Panc1 (cell line): Measurements from ENCODE around the gene CGNL1. TPM values are rescaled to one million over a fixed set of nuclear protein-coding genes. Genes with fewer than 3 reads are reported as not detected.

Experiments used
- ATAC-seq: fragments of 200-7000 bp; cut with Tn5 transposase; 2 replicates; pipeline ENCODE4 v1.9.1; 2020; ENCODE audit warnings: mild to moderate bottlenecking, moderate library complexity
- BruUV-seq: library from RNA; stranded (reverse); fragments of 400-500 nt; replicated peaks from 2 replicates; lab custom pipeline; 2021; lab: Mats Ljungman, UMichigan
- CTCF ChIA-PET: fragments of 300-600 bp; sonication (Branson Sonifier 250); formaldehyde crosslinking; loops from one replicate; lab custom pipeline; 2022; ENCODE audit warnings: antibody characterized with exemption; lab: Charles Lee
- POLR2A ChIA-PET: fragments of 300-600 bp; sonication (Branson Sonifier 250); formaldehyde crosslinking; loops from one replicate; lab custom pipeline; 2022; ENCODE audit warnings: antibody characterized with exemption; lab: Charles Lee
- DNase-seq: peaks from one replicate; pipeline ENCODE4 v3.0.0-alpha.2; 2010; ENCODE audit warnings: low read depth, low spot score
- H3K27ac ChIP-seq: 2 replicates; pipeline ENCODE4 v1.5.1; 2011; ENCODE audit warnings: mild to moderate bottlenecking, low read length, inconsistent platforms
- H3K27me3 ChIP-seq: fragments of 200-500 bp; sonication (Bioruptor generic); 2 replicates; pipeline ENCODE4 v1.6.0; 2014; ENCODE audit warnings: low read length, inconsistent platforms; ENCODE audit not compliant: control insufficient read depth, insufficient read depth
- H3K36me3 ChIP-seq: fragments of 200-500 bp; sonication (Bioruptor generic); 2 replicates; pipeline ENCODE4 v1.5.1; 2014; ENCODE audit warnings: inconsistent platforms, mild to moderate bottlenecking, low read length, moderate library complexity; ENCODE audit not compliant: control insufficient read depth, insufficient read depth
- H3K4me1 ChIP-seq: 2 replicates; pipeline ENCODE4 v1.5.1; 2011; ENCODE audit warnings: inconsistent platforms, mild to moderate bottlenecking, low read length, moderate library complexity; ENCODE audit not compliant: control insufficient read depth, insufficient read depth
- H3K4me3 ChIP-seq, 2 experiments: 2 replicates each; pipeline ENCODE4 v1.5.1; 2011 to 2012; ENCODE audit warnings: low read depth in 2 of 2, low read length in 2 of 2, mild to moderate bottlenecking in 2 of 2, inconsistent platforms in 1 of 2, moderate library complexity in 1 of 2
- H3K9me3 ChIP-seq: fragments of 200-500 bp; sonication (Bioruptor generic); 2 replicates; pipeline ENCODE4 v1.5.1; 2014; ENCODE audit warnings: low read depth, mild to moderate bottlenecking, inconsistent platforms, low read length, moderate library complexity; ENCODE audit not compliant: control insufficient read depth, insufficient read depth
- POLR2AphosphoS5 ChIP-seq: IDR thresholded peaks from 2 replicates; pipeline ENCODE4 v1.6.1; 2012; ENCODE audit warnings: mild to moderate bottlenecking, low read depth, low read length, moderate library complexity
- SIN3A ChIP-seq: IDR thresholded peaks from 2 replicates; pipeline ENCODE4 v1.6.1; 2012; ENCODE audit warnings: low read depth, mild to moderate bottlenecking, low read length, moderate library complexity, borderline replicate concordance; ENCODE audit not compliant: insufficient read depth
- TCF7L2 ChIP-seq: IDR thresholded peaks from 2 replicates; pipeline ENCODE4 v1.6.1; 2011; ENCODE audit warnings: mild to moderate bottlenecking, low read depth, low read length, inconsistent platforms
- in situ Hi-C: cut with HindIII; loops from 2 replicates; pipeline ENCODE4 v1.10.0; 2016; ENCODE audit warnings: low sequenced_read_pairs, low pct_unique_long_range_greater_than_20kb
- intact Hi-C: fragments of 100-400 bp; cut with micrococcal nuclease; formaldehyde crosslinking; loops from one replicate; pipeline ENCODE4 v1.10.0; 2022; ENCODE audit not compliant: unreplicated experiment
- total RNA-seq: library from RNA; stranded (reverse); gene quantifications from one replicate; pipeline ENCODE4 v1.2.1, GENCODE V29; 2021; ENCODE audit not compliant: unreplicated experiment
- TF ChIP-seq, protein P1 (sequence below): fragments of 450-650 bp; IDR thresholded peaks from 2 replicates; pipeline ENCODE4 v1.5.1; 2017; ENCODE audit warnings: mild to moderate bottlenecking
- TF ChIP-seq, protein P2 (sequence below), 2 experiments: IDR thresholded peaks; 2 replicates each; pipeline ENCODE4 v1.6.1; 2011 to 2012; ENCODE audit warnings: low read depth in 2 of 2, control low read depth in 1 of 2, low read length in 1 of 2, mild to moderate bottlenecking in 1 of 2, moderate library complexity in 1 of 2; ENCODE audit not compliant: insufficient read depth in 1 of 2

CGNL1 gene
- total RNA-seq, 1 experiment from 2014 or later = 3.5 TPM

DNA sequence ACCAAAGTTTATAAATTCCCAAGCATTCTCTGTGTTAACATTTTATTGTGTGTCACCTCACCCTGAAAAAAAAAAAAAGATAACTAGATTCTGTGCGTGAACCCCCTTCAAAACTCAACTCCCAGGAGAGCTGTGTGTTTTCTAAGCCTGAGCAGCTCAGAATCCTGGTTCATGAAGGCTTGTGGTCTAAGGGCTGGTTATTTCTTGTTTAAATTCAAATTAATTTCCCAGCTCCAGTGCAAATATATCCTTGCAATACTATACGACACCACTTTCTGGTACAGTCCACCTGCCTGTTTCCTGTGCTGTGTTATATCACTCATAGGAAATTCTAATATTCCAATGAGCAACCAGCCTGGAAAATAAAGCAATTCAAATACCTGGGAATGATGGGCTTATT, 192.0 kb downstream of the CGNL1 start:
- H3K36me3 ChIP-seq = no peaks in the 10 kb centered on the region
- in situ Hi-C loops = no loop called here
- no peaks in the 10 kb centered on the region for H3K9me3 ChIP-seq
- no peaks in the 10 kb centered on the region for H3K4me1 ChIP-seq
- intact Hi-C loops = loop anchor here (10.0 kb wide), 1 partner anchor 617 kb away; no protein-coding TSS in a partner anchor
- no peak for TF ChIP-seq SIN3A
- TF ChIP-seq POLR2AphosphoS5 = no peak
- TF ChIP-seq, protein P1, sequence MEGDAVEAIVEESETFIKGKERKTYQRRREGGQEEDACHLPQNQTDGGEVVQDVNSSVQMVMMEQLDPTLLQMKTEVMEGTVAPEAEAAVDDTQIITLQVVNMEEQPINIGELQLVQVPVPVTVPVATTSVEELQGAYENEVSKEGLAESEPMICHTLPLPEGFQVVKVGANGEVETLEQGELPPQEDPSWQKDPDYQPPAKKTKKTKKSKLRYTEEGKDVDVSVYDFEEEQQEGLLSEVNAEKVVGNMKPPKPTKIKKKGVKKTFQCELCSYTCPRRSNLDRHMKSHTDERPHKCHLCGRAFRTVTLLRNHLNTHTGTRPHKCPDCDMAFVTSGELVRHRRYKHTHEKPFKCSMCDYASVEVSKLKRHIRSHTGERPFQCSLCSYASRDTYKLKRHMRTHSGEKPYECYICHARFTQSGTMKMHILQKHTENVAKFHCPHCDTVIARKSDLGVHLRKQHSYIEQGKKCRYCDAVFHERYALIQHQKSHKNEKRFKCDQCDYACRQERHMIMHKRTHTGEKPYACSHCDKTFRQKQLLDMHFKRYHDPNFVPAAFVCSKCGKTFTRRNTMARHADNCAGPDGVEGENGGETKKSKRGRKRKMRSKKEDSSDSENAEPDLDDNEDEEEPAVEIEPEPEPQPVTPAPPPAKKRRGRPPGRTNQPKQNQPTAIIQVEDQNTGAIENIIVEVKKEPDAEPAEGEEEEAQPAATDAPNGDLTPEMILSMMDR = no peak
- TF ChIP-seq, protein P2, sequence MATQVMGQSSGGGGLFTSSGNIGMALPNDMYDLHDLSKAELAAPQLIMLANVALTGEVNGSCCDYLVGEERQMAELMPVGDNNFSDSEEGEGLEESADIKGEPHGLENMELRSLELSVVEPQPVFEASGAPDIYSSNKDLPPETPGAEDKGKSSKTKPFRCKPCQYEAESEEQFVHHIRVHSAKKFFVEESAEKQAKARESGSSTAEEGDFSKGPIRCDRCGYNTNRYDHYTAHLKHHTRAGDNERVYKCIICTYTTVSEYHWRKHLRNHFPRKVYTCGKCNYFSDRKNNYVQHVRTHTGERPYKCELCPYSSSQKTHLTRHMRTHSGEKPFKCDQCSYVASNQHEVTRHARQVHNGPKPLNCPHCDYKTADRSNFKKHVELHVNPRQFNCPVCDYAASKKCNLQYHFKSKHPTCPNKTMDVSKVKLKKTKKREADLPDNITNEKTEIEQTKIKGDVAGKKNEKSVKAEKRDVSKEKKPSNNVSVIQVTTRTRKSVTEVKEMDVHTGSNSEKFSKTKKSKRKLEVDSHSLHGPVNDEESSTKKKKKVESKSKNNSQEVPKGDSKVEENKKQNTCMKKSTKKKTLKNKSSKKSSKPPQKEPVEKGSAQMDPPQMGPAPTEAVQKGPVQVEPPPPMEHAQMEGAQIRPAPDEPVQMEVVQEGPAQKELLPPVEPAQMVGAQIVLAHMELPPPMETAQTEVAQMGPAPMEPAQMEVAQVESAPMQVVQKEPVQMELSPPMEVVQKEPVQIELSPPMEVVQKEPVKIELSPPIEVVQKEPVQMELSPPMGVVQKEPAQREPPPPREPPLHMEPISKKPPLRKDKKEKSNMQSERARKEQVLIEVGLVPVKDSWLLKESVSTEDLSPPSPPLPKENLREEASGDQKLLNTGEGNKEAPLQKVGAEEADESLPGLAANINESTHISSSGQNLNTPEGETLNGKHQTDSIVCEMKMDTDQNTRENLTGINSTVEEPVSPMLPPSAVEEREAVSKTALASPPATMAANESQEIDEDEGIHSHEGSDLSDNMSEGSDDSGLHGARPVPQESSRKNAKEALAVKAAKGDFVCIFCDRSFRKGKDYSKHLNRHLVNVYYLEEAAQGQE (IDR thresholded peaks at IDR 0.05; ENCODE audit: insufficient read depth in 1 of 2, low read depth in 2 of 2, low read length in 1 of 2) = no peak
- no peak for TF ChIP-seq TCF7L2
- CTCF ChIA-PET = no interaction called here
- no peak overlapping the region for H3K27ac ChIP-seq
- POLR2A ChIA-PET = no interaction called here
- ATAC-seq (no peak), DNase-seq (no peak)
- H3K27me3 ChIP-seq = no peaks in the 10 kb centered on the region
- BruUV-seq = no TSS peak
- no peak overlapping the region for H3K4me3 ChIP-seq

DNA sequence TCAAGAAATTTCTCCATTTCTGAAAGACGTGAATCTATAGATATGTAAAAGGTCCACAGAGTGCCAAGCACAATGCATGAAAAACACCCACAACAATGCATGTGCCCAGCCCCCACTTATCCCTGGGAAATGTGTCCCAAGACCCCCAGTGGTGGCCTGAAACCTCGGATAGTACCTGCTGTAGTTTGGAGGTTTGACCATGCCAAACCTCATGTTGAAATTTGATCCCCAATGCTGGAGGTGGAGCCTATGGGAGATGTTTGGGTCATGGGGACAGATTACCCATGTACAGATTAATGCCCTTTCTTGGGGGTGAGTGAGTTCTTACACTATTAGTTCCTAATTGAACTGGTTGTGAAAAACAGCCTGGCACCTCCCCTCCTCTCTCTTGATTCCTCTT, 194.0 kb downstream of the CGNL1 start:
- Histone ChIP-seq H3K27me3 (no peaks in the 10 kb centered on the region), H3K4me1 (no peaks in the 10 kb centered on the region), H3K9me3 (no peaks in the 10 kb centered on the region), H3K27ac (no peak overlapping the region), H3K36me3 (no peaks in the 10 kb centered on the region), H3K4me3 (no peak overlapping the region)
- ChIA-PET CTCF (no interaction called here), POLR2A (no interaction called here)
- BruUV-seq = no TSS peak
- intact Hi-C loops = no loop called here
- in situ Hi-C loops = no loop called here
- ATAC-seq (no peak), DNase-seq (no peak)
- no peak for TF ChIP-seq POLR2AphosphoS5

DNA sequence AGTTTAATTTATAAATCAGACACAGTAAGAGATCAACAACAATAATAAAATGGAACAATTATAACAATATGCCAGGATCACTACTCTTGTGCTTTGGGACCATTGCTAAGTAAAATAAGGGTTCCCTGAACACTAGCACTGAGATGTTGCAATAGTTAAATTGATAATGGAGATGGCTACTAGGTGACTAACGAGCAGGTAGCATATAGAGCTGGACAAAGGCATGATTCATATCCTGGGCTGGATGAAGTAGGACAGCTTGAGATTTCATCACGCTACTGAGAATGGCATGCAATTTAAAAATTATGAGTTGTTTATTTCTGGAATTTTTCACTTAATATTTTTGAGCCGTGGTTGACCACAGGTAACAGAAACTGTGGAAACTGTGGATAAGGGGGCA, 194.7 kb downstream of the CGNL1 start:
- H3K9me3 ChIP-seq = no peaks in the 10 kb centered on the region
- POLR2A ChIA-PET = no interaction called here
- CTCF ChIA-PET = no interaction called here
- no TSS peak for BruUV-seq
- TF ChIP-seq, protein P1 = no peak
- ATAC-seq = no peak
- in situ Hi-C loops (no loop called here), intact Hi-C loops (no loop called here)
- H3K4me3 ChIP-seq = no peak overlapping the region
- no peaks in the 10 kb centered on the region for H3K36me3 ChIP-seq
- no peaks in the 10 kb centered on the region for H3K4me1 ChIP-seq
- no peak for DNase-seq
- H3K27ac ChIP-seq = no peak overlapping the region
- H3K27me3 ChIP-seq = no peaks in the 10 kb centered on the region
